H9 (cell line): ENCODE measurements around the gene IARS1. TPM values are rescaled to one million over a fixed set of nuclear protein-coding genes. Genes with fewer than 3 reads are reported as not detected.

Experiments
- DNase-seq: peaks from one replicate; pipeline ENCODE4 v3.0.0-alpha.2; 2017
- H2AFZ ChIP-seq: one replicate; pipeline ENCODE4 v1.6.1; 2013; ENCODE audit warnings: mild to moderate bottlenecking, low read length, control low read depth, moderate library complexity
- H2AK5ac ChIP-seq: 2 replicates; pipeline ENCODE4 v1.6.1; 2013; ENCODE audit warnings: low read length, control low read depth, mixed read lengths; ENCODE audit not compliant: insufficient read length
- H2BK120ac ChIP-seq: one replicate; pipeline ENCODE4 v1.6.1; 2013; ENCODE audit warnings: low read depth, mild to moderate bottlenecking, low read length, control low read depth, inconsistent platforms; ENCODE audit not compliant: poor library complexity, severe bottlenecking
- H2BK12ac ChIP-seq: 2 replicates; pipeline ENCODE4 v1.6.1; 2013; ENCODE audit warnings: low read length, control low read depth, mixed read lengths, low read depth; ENCODE audit not compliant: insufficient read length
- H2BK15ac ChIP-seq: 2 replicates; pipeline ENCODE4 v1.6.1; 2013; ENCODE audit warnings: low read depth, low read length, control low read depth
- H2BK20ac ChIP-seq: one replicate; pipeline ENCODE4 v1.6.1; 2013; ENCODE audit warnings: low read depth, mild to moderate bottlenecking, low read length, control low read depth, inconsistent platforms; ENCODE audit not compliant: poor library complexity, severe bottlenecking
- H2BK5ac ChIP-seq: 2 replicates; pipeline ENCODE4 v1.6.1; 2013; ENCODE audit warnings: low read length, control low read depth, mixed read lengths; ENCODE audit not compliant: insufficient read length
- H3K14ac ChIP-seq: 2 replicates; pipeline ENCODE4 v1.6.1; 2013; ENCODE audit warnings: low read length, control low read depth; ENCODE audit not compliant: insufficient read depth
- H3K18ac ChIP-seq: 2 replicates; pipeline ENCODE4 v1.6.1; 2013; ENCODE audit warnings: low read depth, mild to moderate bottlenecking, mixed read lengths, low read length, control low read depth; ENCODE audit not compliant: insufficient read length
- H3K23ac ChIP-seq: 2 replicates; pipeline ENCODE4 v1.6.1; 2013; ENCODE audit warnings: low read length, control low read depth, mixed read lengths, low read depth; ENCODE audit not compliant: insufficient read length
- H3K23me2 ChIP-seq: 2 replicates; pipeline ENCODE4 v1.6.1; 2013; ENCODE audit warnings: low read depth, mild to moderate bottlenecking, mixed read lengths, low read length, control low read depth; ENCODE audit not compliant: insufficient read length, poor library complexity, severe bottlenecking
- H3K27ac ChIP-seq: 2 replicates; pipeline ENCODE4 v1.5.1; 2013; ENCODE audit warnings: low read length, control low read depth, mixed read lengths, low read depth; ENCODE audit not compliant: insufficient read length
- H3K27me3 ChIP-seq: 2 replicates; pipeline ENCODE4 v1.6.1; 2013; ENCODE audit warnings: low read length, control low read depth, inconsistent platforms; ENCODE audit not compliant: insufficient read depth
- H3K4ac ChIP-seq: 2 replicates; pipeline ENCODE4 v1.6.1; 2013; ENCODE audit warnings: low read depth, mild to moderate bottlenecking, control low read depth, inconsistent platforms, low read length, moderate library complexity
- H3K4me1 ChIP-seq: 2 replicates; pipeline ENCODE4 v1.6.1; 2013; ENCODE audit warnings: low read length, control low read depth, inconsistent platforms; ENCODE audit not compliant: insufficient read depth
- H3K4me2 ChIP-seq: 2 replicates; pipeline ENCODE4 v1.6.1; 2013; ENCODE audit warnings: low read length, control low read depth, mixed read lengths; ENCODE audit not compliant: insufficient read length, insufficient read depth
- H3K56ac ChIP-seq: 2 replicates; pipeline ENCODE4 v1.6.1; 2013; ENCODE audit warnings: low read depth, mild to moderate bottlenecking, mixed read lengths, low read length, control low read depth; ENCODE audit not compliant: insufficient read length
- H3K79me1 ChIP-seq: 2 replicates; pipeline ENCODE4 v1.6.1; 2013; ENCODE audit warnings: low read depth, mild to moderate bottlenecking, moderate library complexity, low read length, control low read depth, inconsistent platforms; ENCODE audit not compliant: insufficient read depth, poor library complexity, severe bottlenecking
- H3K79me2 ChIP-seq: 2 replicates; pipeline ENCODE4 v1.6.1; 2013; ENCODE audit warnings: low read length, control low read depth, inconsistent platforms; ENCODE audit not compliant: insufficient read depth
- H3K9ac ChIP-seq: 2 replicates; pipeline ENCODE4 v1.6.1; 2013; ENCODE audit warnings: low read length, control low read depth, mixed read lengths; ENCODE audit not compliant: insufficient read length; ENCODE audit errors: extremely low read depth
- H3K9me3 ChIP-seq: one replicate; pipeline ENCODE4 v1.6.1; 2013; ENCODE audit warnings: low read depth, low read length, inconsistent platforms; ENCODE audit not compliant: control insufficient read depth
- H3T11ph ChIP-seq: one replicate; pipeline ENCODE4 v1.6.1; 2013; ENCODE audit warnings: mild to moderate bottlenecking, low read length, control low read depth, inconsistent platforms
- H4K20me1 ChIP-seq: one replicate; pipeline ENCODE4 v1.6.1; 2013; ENCODE audit not compliant: control insufficient read depth, insufficient read length, insufficient read depth
- H4K5ac ChIP-seq: 2 replicates; pipeline ENCODE4 v1.6.1; 2013; ENCODE audit warnings: low read depth, mild to moderate bottlenecking, mixed read lengths, low read length, control low read depth; ENCODE audit not compliant: insufficient read length
- H4K8ac ChIP-seq: replicated peaks from 2 replicates; pipeline ENCODE4 v1.6.1; 2013; ENCODE audit warnings: low read length, control low read depth, mixed read lengths, low read depth; ENCODE audit not compliant: insufficient read length
- H4K91ac ChIP-seq: 2 replicates; pipeline ENCODE4 v1.6.1; 2013; ENCODE audit warnings: low read depth, mild to moderate bottlenecking, moderate library complexity, mixed read lengths, low read length, control low read depth; ENCODE audit not compliant: insufficient read length
- H3K27ac Mint-ChIP-seq, 3 experiments: 2 replicates in 2 of 3; 3 replicates in 1 of 3; pipeline ENCODE4 v1.8.0; 2020 to 2021; ENCODE audit warnings: mixed read lengths in 3 of 3, mild to moderate bottlenecking in 1 of 3, moderate library complexity in 1 of 3
- H3K27me3 Mint-ChIP-seq: 2 replicates; pipeline ENCODE4 v1.8.0; 2021; ENCODE audit warnings: low read depth, mild to moderate bottlenecking, moderate library complexity, mixed read lengths
- H3K36me3 Mint-ChIP-seq, 3 experiments: 2 replicates in 2 of 3; 3 replicates in 1 of 3; pipeline ENCODE4 v1.8.0; 2020 to 2021; ENCODE audit warnings: low read depth in 3 of 3, mixed read lengths in 3 of 3; ENCODE audit not compliant: insufficient read depth in 1 of 3
- H3K4me1 Mint-ChIP-seq, 2 experiments: 2 replicates each; pipeline ENCODE4 v1.8.0; 2020; ENCODE audit warnings: mixed read lengths in 2 of 2
- H3K4me3 Mint-ChIP-seq, 2 experiments: 2 replicates in 1 of 2; 3 replicates in 1 of 2; pipeline ENCODE4 v1.8.0; 2020 to 2021; ENCODE audit warnings: mild to moderate bottlenecking in 2 of 2, mixed read lengths in 2 of 2, moderate library complexity in 1 of 2
- H3K9me3 Mint-ChIP-seq, 2 experiments: 2 replicates in 1 of 2; 3 replicates in 1 of 2; pipeline ENCODE4 v1.8.0; 2020; ENCODE audit warnings: mild to moderate bottlenecking in 2 of 2, mixed read lengths in 2 of 2, moderate library complexity in 1 of 2
- WGBS: extraction: QIAGEN DNeasy Blood & Tissue Kit; methylation state at CpG from one replicate; pipeline ENCODE4 v1.1.7; 2013; ENCODE audit warnings: missing lambda C conversion rate, low lambda C conversion rate, mixed read lengths; ENCODE audit not compliant: insufficient read length; ENCODE audit errors: extremely low coverage; 5-methylcytosine and 5-hydroxymethylcytosine counted together
- total RNA-seq: library from RNA; stranded (reverse); gene quantifications from 2 replicates; pipeline ENCODE4 v1.2.1, GENCODE V29; 2021
- TF ChIP-seq, protein P1 (sequence below): fragments of 200-600 bp; sonication (generic); conservative IDR thresholded peaks from 3 replicates; pipeline ENCODE4 v1.8.0; 2021; ENCODE audit warnings: antibody characterized with exemption, mild to moderate bottlenecking

Gene IARS1
- total RNA-seq, 1 experiment from 2014 or later: 234 TPM

DNA sequence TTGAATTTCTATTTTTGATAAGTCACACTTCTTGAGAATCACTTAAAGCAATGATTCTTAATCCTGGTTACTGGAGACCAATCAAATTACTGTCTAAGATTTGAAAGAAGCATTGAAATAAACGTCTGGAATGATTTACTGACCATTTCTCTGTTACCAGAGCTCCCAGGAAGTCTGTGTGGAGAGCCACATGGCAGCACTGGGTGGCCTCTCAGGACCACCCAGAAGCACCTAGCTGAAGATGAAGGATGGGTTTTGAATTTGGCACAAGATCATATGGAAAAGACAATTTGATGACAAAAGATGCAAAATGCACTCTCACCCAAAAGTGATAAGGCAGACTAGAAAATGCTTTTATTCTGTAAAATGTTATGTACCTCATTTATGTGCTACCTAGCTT, 30.4 kb downstream of the IARS1 start:
- WGBS: no CpG with 5 or more reads among the region's 1 CpG
- H3K27me3 Mint-ChIP-seq: no peaks in the 10 kb centered on the region
- no peak overlapping the region for H3K56ac ChIP-seq

More for the DNA sequence above, 30.4 kb downstream of the IARS1 start:
- no peaks in the 10 kb centered on the region for H3K79me1 ChIP-seq
- no peak overlapping the region for H2BK120ac ChIP-seq
- peak overlapping the region in 1 of 3 experiments; percentile 71; a peak in 1 of 7 replicates for H3K27ac Mint-ChIP-seq
- H3K9me3 ChIP-seq: no peaks in the 10 kb centered on the region
- H3K36me3 Mint-ChIP-seq: peaks cover 62 to 99% (median 98%) of the 10 kb centered on the region in 3 experiments; a peak in 6 of 7 replicates
- H2BK12ac ChIP-seq: no peak overlapping the region
- H3T11ph ChIP-seq: no peak overlapping the region
- H3K4me1 ChIP-seq: no peaks in the 10 kb centered on the region
- no peaks in the 10 kb centered on the region for H3K79me2 ChIP-seq
- no peak overlapping the region for H3K4ac ChIP-seq
- no peak overlapping the region for H2AK5ac ChIP-seq
- no peaks in the 10 kb centered on the region for H3K4me1 Mint-ChIP-seq
- no peak overlapping the region for H3K4me2 ChIP-seq
- H2BK15ac ChIP-seq: no peak overlapping the region
- no peak overlapping the region for H3K27ac ChIP-seq
- no peak overlapping the region for H4K91ac ChIP-seq
- H3K4me3 Mint-ChIP-seq: no peak overlapping the region
- H4K5ac ChIP-seq: no peak overlapping the region
- H4K8ac ChIP-seq: no peak overlapping the region
- no peaks in the 10 kb centered on the region for H3K23me2 ChIP-seq
- no peak overlapping the region for H2AFZ ChIP-seq
- H4K20me1 ChIP-seq: no peaks in the 10 kb centered on the region
- H2BK20ac ChIP-seq: no peak overlapping the region
- no peak overlapping the region for H3K9ac ChIP-seq
- no peak for DNase-seq
- no peaks in the 10 kb centered on the region for H3K9me3 Mint-ChIP-seq
- H3K27me3 ChIP-seq: no peaks in the 10 kb centered on the region
- H3K14ac ChIP-seq: no peak overlapping the region
- no peak overlapping the region for H3K23ac ChIP-seq
- TF ChIP-seq, protein P1, sequence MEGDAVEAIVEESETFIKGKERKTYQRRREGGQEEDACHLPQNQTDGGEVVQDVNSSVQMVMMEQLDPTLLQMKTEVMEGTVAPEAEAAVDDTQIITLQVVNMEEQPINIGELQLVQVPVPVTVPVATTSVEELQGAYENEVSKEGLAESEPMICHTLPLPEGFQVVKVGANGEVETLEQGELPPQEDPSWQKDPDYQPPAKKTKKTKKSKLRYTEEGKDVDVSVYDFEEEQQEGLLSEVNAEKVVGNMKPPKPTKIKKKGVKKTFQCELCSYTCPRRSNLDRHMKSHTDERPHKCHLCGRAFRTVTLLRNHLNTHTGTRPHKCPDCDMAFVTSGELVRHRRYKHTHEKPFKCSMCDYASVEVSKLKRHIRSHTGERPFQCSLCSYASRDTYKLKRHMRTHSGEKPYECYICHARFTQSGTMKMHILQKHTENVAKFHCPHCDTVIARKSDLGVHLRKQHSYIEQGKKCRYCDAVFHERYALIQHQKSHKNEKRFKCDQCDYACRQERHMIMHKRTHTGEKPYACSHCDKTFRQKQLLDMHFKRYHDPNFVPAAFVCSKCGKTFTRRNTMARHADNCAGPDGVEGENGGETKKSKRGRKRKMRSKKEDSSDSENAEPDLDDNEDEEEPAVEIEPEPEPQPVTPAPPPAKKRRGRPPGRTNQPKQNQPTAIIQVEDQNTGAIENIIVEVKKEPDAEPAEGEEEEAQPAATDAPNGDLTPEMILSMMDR: no peak
- no peak overlapping the region for H3K18ac ChIP-seq
- no peak overlapping the region for H2BK5ac ChIP-seq
